Measurements from ENCODE around the gene DROSHA.

DNA sequence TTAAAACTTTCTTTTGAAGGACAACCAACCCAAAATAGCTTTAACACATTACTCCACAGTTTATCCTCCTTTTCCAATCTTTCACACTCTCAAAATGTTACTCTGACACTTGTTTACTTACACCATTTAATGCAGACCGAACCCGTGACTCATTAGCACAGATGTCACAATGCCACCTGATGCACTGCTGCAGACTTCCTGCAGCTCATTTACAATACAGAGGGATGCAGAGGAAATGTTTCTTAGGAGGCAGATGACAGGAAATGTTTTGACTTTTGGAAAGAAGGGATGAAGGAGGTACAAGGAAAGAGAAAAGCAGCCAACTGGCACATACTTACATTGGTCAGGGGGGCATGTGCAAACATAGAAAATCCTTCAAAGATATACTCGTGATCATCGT is 39.0 kb downstream of the DROSHA start:
- TF ChIP-seq, protein P1, sequence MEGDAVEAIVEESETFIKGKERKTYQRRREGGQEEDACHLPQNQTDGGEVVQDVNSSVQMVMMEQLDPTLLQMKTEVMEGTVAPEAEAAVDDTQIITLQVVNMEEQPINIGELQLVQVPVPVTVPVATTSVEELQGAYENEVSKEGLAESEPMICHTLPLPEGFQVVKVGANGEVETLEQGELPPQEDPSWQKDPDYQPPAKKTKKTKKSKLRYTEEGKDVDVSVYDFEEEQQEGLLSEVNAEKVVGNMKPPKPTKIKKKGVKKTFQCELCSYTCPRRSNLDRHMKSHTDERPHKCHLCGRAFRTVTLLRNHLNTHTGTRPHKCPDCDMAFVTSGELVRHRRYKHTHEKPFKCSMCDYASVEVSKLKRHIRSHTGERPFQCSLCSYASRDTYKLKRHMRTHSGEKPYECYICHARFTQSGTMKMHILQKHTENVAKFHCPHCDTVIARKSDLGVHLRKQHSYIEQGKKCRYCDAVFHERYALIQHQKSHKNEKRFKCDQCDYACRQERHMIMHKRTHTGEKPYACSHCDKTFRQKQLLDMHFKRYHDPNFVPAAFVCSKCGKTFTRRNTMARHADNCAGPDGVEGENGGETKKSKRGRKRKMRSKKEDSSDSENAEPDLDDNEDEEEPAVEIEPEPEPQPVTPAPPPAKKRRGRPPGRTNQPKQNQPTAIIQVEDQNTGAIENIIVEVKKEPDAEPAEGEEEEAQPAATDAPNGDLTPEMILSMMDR (IDR thresholded peaks at IDR 0.05): no peak
- TF ChIP-seq POLR2AphosphoS5 (IDR thresholded peaks at IDR 0.05) (peak in 1 of 3 donors; percentile 65), POLR2A (IDR thresholded peaks at IDR 0.05) (no peak)

All from stomach (tissue), 4 donors.